Measurements from ENCODE around the gene KLRF1.

The KLRF1 gene

GRCh38 chr12:9866860-9867269 is 39.6 kb downstream of the KLRF1 start:
- Histone ChIP-seq H3K4me3 (replicated peaks; ENCODE audit: insufficient read depth, low read length) (no peak overlapping the region), H3K27ac (replicated peaks) (no peak overlapping the region), H3K27me3 (ENCODE audit: insufficient read depth, poor library complexity, severe bottlenecking) (no peaks in the 10 kb centered on the region)
- TF ChIP-seq CTCF (IDR thresholded peaks at IDR 0.05; ENCODE audit: insufficient read depth, low read length) (no peak), GABPA (IDR thresholded peaks at IDR 0.05; ENCODE audit: low read depth) (no peak), REST (IDR thresholded peaks at IDR 0.05; ENCODE audit: insufficient replicate concordance, low read depth) (no peak), SPI1 (IDR thresholded peaks at IDR 0.05; ENCODE audit: borderline replicate concordance, low read depth) (no peak), POLR2AphosphoS5 (IDR thresholded peaks at IDR 0.05; ENCODE audit: low read depth) (no peak)
- DNase-seq (ENCODE audit: low read depth in 1 of 2, low spot score in 1 of 2): no peak

GRCh38 chr12:9867531-9867930 is 40.2 kb downstream of the KLRF1 start:
- DNase-seq (ENCODE audit: low read depth in 1 of 2, low spot score in 1 of 2): no peak
- no peaks in the 10 kb centered on the region for H3K27me3 ChIP-seq (ENCODE audit: insufficient read depth, poor library complexity, severe bottlenecking)
- H3K4me3 ChIP-seq (replicated peaks; ENCODE audit: insufficient read depth, low read length): no peak overlapping the region
- TF ChIP-seq POLR2AphosphoS5 (IDR thresholded peaks at IDR 0.05; ENCODE audit: low read depth) (no peak), CTCF (IDR thresholded peaks at IDR 0.05; ENCODE audit: insufficient read depth, low read length) (no peak), REST (IDR thresholded peaks at IDR 0.05; ENCODE audit: insufficient replicate concordance, low read depth) (no peak), GABPA (IDR thresholded peaks at IDR 0.05; ENCODE audit: low read depth) (no peak), SPI1 (IDR thresholded peaks at IDR 0.05; ENCODE audit: borderline replicate concordance, low read depth) (no peak)
- no peak overlapping the region for H3K27ac ChIP-seq (replicated peaks)

- no peak for TF ChIP-seq CTCF (IDR thresholded peaks at IDR 0.05; ENCODE audit: insufficient read depth, low read length)
- no peak for TF ChIP-seq POLR2AphosphoS5 (IDR thresholded peaks at IDR 0.05; ENCODE audit: low read depth)
- no peak for TF ChIP-seq GABPA (IDR thresholded peaks at IDR 0.05; ENCODE audit: low read depth)
- TF ChIP-seq REST (IDR thresholded peaks at IDR 0.05; ENCODE audit: insufficient replicate concordance, low read depth): no peak
- no peak for TF ChIP-seq SPI1 (IDR thresholded peaks at IDR 0.05; ENCODE audit: borderline replicate concordance, low read depth)
- no peak overlapping the region for H3K27ac ChIP-seq (replicated peaks)
- H3K4me3 ChIP-seq (replicated peaks; ENCODE audit: insufficient read depth, low read length): no peak overlapping the region
- no peak for DNase-seq (ENCODE audit: low read depth in 1 of 2, low spot score in 1 of 2)
- no peaks in the 10 kb centered on the region for H3K27me3 ChIP-seq (ENCODE audit: insufficient read depth, poor library complexity, severe bottlenecking)
These were observed 41.1 kb downstream of the KLRF1 start for GRCh38 chr12:9868311-9868801.
